ENCODE data around the gene RAVER2. TPM values are rescaled to one million over a fixed set of nuclear protein-coding genes. Genes with fewer than 3 reads are reported as not detected.

Gene RAVER2
- total and polyA plus RNA-seq, 2 of the 13 experiments (the other 11 are each of a cell fraction or from before 2014, with no cell fraction given), result 11.4 to 15.4 TPM

- TF ChIP-seq USF2 (IDR thresholded peaks at IDR 0.05; ENCODE audit: low read depth, low read length), result no peak
- TF ChIP-seq USF2 (CRISPR knock-in tag; IDR thresholded peaks at IDR 0.05; ENCODE audit: borderline replicate concordance), result no peak
- no peak for TF ChIP-seq MIER3 (CRISPR knock-in tag; IDR thresholded peaks at IDR 0.05; ENCODE audit: borderline replicate concordance)
- no peak for TF ChIP-seq ATRX (CRISPR knock-in tag; IDR thresholded peaks at IDR 0.05; ENCODE audit: borderline replicate concordance)
- no peak for TF ChIP-seq CHD4 (IDR thresholded peaks at IDR 0.05; ENCODE audit: borderline replicate concordance, low read length)
These were observed 3.3 kb downstream of the RAVER2 start (continued) for GRCh38 chr1:64748222-64748621.

DNA sequence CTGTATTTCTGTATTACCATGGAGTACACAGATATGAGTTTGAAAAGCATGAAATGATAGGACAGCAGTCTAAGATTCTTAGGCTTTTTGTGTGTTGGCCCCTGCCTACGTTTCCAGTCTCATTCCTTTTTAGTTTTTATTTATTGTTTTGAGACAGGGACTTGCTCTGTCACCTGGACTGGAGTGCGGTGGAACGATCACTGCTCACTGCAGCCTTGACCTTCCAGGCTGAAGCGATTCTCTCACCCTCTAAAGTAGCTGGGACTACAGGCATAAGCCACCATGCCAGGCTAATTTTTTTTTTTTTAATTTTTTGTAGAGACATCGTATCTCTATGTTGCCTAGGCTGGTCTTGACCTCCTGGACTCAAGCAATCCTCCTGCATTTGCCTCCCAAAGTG, 3.8 kb downstream of the RAVER2 start:
- TF ChIP-seq ZNF510 (CRISPR knock-in tag; IDR thresholded peaks at IDR 0.05; ENCODE audit: low read depth) (no peak), ZNF253 (CRISPR knock-in tag; IDR thresholded peaks at IDR 0.05; ENCODE audit: borderline replicate concordance) (no peak), JDP2 (CRISPR knock-in tag; IDR thresholded peaks at IDR 0.05; ENCODE audit: borderline replicate concordance) (no peak), ZNF329 (CRISPR knock-in tag; IDR thresholded peaks at IDR 0.05; ENCODE audit: low read depth) (no peak), TOE1 (CRISPR knock-in tag; IDR thresholded peaks at IDR 0.05) (no peak), ELK4 (CRISPR knock-in tag; IDR thresholded peaks at IDR 0.05; ENCODE audit: borderline replicate concordance) (no peak), SKI (IDR thresholded peaks at IDR 0.05; ENCODE audit: partially characterized antibody) (no peak), HIVEP1 (CRISPR knock-in tag; IDR thresholded peaks at IDR 0.05) (no peak), SMARCC2 (IDR thresholded peaks at IDR 0.05) (no peak)
- TF ChIP-seq, protein P1, sequence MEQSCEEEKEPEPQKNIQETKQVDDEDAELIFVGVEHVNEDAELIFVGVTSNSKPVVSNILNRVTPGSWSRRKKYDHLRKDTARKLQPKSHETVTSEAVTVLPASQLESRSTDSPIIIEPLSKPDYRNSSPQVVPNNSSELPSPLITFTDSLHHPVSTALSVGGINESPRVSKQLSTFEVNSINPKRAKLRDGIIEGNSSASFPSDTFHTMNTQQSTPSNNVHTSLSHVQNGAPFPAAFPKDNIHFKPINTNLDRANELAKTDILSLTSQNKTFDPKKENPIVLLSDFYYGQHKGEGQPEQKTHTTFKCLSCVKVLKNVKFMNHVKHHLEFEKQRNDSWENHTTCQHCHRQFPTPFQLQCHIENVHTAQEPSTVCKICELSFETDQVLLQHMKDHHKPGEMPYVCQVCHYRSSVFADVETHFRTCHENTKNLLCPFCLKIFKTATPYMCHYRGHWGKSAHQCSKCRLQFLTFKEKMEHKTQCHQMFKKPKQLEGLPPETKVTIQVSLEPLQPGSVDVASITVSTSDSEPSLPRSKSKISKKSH (CRISPR knock-in tag; IDR thresholded peaks at IDR 0.05; ENCODE audit: borderline replicate concordance), result no peak
- TF ChIP-seq, protein P2, sequence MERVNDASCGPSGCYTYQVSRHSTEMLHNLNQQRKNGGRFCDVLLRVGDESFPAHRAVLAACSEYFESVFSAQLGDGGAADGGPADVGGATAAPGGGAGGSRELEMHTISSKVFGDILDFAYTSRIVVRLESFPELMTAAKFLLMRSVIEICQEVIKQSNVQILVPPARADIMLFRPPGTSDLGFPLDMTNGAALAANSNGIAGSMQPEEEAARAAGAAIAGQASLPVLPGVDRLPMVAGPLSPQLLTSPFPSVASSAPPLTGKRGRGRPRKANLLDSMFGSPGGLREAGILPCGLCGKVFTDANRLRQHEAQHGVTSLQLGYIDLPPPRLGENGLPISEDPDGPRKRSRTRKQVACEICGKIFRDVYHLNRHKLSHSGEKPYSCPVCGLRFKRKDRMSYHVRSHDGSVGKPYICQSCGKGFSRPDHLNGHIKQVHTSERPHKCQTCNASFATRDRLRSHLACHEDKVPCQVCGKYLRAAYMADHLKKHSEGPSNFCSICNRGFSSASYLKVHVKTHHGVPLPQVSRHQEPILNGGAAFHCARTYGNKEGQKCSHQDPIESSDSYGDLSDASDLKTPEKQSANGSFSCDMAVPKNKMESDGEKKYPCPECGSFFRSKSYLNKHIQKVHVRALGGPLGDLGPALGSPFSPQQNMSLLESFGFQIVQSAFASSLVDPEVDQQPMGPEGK (CRISPR knock-in tag; IDR thresholded peaks at IDR 0.05), result no peak
- intact Hi-C loops (cut with micrococcal nuclease; ENCODE audit: unreplicated experiment) (no loop called here), in situ Hi-C loops (cut with HindIII; ENCODE audit: extremely low pct_ligation_motif_present, low pct_unique_long_range_greater_than_20kb) (loop anchor here (10.0 kb wide), 1 partner anchor 66 kb away; no protein-coding TSS in a partner anchor)
- Histone ChIP-seq H3K36me3 (replicated peaks in 1 of 2; ENCODE audit: control insufficient read depth in 1 of 2, insufficient read depth in 2 of 2, low read length in 2 of 2) (no peaks in the 10 kb centered on the region; a peak in 1 of 5 replicates), H3K27ac (ENCODE audit: extremely low read length, insufficient read depth, low read length) (no peak overlapping the region), H3K79me2 (ENCODE audit: insufficient read depth, low read length) (peaks cover 21% of the 10 kb centered on the region), H3K27me3 (ENCODE audit: control insufficient read depth in 1 of 2, insufficient read depth in 2 of 2, low read length in 2 of 2) (no peaks in the 10 kb centered on the region), H3K4me3 (replicated peaks in 1 of 3; ENCODE audit: insufficient read depth in 1 of 3, low read depth in 2 of 3, low read length in 3 of 3) (no peak overlapping the region), H4K20me1 (ENCODE audit: insufficient read depth, low read length) (no peaks in the 10 kb centered on the region), H3K4me1 (ENCODE audit: insufficient read depth, low read length) (peaks cover 29% of the 10 kb centered on the region), H2AFZ (ENCODE audit: low read length) (no peak overlapping the region), H3K4me2 (ENCODE audit: low read depth, low read length) (no peak overlapping the region), H3K9me3 (ENCODE audit: low read length) (no peaks in the 10 kb centered on the region), H3K9ac (ENCODE audit: insufficient read depth, low read depth, low read length) (no peak overlapping the region)
- CTCF ChIA-PET (ENCODE audit: low intra/inter-chr PET ratio, low total read pairs), result no interaction called here
- FAIRE-seq (no peak), ATAC-seq (no peak), DNase-seq (ENCODE audit: low spot score) (no peak)
- no TSS peak for BruUV-seq (replicated peaks)
- POLR2A ChIA-PET, result no interaction called here
- WGBS (ENCODE audit: low lambda C conversion rate), result 68% methylated on average over 5 of the region's 5 CpGs
